GM19455 (cell line): Measurements from ENCODE around the gene EBPL.
A peak's percentile ranks its signal among the peaks of the same experiment; 100 is the strongest.
"Not testable (repeated sequence)": the region's sequence is repeated elsewhere in the genome, so short reads cannot be mapped to it uniquely, and the experiment has no call there.

Experiments used
- ATAC-seq: cut with Tn5 transposase; IDR thresholded peaks from one replicate; pipeline ENCODE4 v1.9.1; 2021; ENCODE audit not compliant: unreplicated experiment

Gene EBPL

GRCh38 chr13:49635599-49636433, 55.5 kb downstream of the EBPL start:
- no peak for ATAC-seq

DNA sequence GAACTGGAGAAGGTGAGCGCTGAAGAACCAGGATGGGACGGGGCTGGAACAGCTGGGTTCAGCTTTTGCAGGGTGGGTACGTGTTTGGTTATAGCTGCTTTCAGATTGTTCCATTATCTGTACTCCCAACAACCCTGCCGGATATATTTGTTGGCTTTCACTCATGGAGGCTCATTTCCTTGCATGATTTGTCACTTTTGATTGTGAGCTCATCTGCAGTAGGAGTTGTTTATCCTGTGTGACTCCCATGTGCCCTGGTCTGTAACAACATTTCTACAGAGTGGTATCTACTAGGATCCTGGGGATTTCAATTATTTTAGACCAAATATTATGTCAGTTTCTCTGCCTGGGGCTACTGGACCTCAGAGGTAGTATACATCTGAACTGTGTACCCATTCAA, 57.6 kb downstream of the EBPL start:
- ATAC-seq = no peak

DNA sequence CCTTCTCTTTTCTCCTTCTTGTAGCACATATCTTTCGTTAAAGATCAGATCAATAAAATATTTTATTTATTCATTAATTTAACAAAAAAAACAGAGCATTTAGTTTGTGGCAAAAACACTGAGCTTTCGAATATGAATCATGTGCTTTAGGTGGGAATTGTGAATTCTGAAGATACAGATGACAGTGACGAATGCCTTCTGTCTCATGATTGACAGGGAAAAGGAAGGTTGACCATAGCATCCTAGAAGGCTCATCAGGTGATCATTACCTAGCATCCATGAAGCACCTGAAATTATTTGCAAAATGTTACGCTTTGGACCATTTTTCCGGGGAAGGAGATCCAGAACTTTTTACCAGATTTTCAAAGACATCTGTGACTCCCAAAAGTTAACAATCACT, 59.1 kb downstream of the EBPL start:
- no peak for ATAC-seq

- ATAC-seq = no peak
These were observed 60.7 kb downstream of the EBPL start for GRCh38 chr13:49630580-49630979.

DNA sequence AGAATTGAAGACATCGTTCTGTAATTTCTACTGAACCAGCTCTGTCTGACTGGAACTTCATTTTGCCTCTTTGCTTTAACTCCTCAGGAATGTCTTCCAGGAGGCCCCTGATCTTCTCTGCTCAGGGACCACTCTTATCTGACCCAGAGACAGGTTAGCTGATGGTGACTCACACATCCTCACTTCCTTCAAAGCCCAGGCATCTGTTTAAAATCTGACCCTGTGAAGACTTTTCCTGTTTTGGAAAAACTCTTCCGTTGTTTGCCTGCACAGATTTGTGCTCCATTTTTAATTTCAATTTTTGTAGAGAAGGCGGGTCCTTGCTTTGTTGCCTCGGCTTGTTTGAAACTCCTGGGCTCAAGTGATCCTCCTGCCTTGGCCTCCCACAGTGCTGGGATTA, 61.3 kb downstream of the EBPL start:
- ATAC-seq = no peak

- ATAC-seq = no peak
These were observed 61.9 kb downstream of the EBPL start for GRCh38 chr13:49629196-49629938.

GRCh38 chr13:49627831-49628652, 63.2 kb downstream of the EBPL start, which contains the start of gene ARL11:
Gene ARL11 (plus strand): TSS chr13:49628507. CDS start chr13:49630448, 1,941 bp downstream.
- peak; percentile 97 for ATAC-seq

DNA sequence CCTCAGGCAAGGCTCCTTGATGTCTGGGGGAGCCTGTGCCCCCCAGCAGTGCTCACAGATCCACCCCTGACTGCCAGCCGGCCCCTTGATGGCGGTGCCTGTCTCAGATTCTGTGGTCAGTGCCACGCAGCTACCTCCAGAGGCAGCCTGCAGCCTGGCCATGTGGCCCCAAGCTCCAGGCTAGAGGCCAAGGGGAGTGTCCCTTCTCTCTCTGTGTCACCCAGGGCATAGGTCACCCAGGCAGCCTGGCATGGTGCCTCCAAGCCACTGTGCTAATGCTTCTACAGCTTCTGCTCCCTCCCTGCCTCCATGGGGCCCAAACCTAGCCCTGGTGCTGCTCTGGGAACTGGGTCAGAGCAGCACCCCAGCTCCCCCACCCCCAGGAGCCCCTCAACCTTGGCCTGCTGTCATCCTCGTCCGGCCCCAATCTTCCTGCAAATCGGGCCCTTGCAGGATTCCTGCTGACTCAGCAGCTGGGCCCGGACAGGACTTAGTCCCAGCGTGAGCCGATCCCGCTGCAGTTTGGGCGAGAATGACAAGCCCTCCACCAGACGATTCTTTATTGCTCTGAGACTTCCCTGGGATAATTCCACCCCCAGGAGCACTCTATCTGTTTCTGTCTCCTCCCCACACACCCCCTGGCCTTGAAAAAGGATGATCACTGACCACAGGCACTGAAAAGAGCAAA, 65.8 kb downstream of the EBPL start:
- ATAC-seq = no peak

DNA sequence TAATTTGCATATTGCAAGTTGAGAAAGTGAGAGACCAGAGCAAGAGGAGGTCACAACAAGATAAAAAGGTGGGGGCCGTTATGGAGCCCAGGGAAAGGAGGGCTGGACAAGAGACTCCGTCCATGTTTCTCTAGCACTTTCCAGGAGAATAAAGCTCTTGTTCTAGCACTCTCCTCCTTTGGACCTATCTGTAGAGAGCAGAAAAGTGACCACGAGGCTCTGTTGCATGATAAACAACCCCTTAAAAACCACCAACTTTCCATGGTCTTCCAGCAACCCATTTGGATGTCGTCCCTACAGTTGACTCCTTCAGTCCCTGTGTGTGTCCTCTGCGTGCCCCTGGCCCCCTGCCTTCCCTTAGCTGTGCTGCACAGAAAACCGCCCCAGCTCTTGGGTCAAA, 67.1 kb downstream of the EBPL start:
- ATAC-seq = no peak

GRCh38 chr13:49622174-49622946, 68.9 kb downstream of the EBPL start:
- ATAC-seq = no peak

DNA sequence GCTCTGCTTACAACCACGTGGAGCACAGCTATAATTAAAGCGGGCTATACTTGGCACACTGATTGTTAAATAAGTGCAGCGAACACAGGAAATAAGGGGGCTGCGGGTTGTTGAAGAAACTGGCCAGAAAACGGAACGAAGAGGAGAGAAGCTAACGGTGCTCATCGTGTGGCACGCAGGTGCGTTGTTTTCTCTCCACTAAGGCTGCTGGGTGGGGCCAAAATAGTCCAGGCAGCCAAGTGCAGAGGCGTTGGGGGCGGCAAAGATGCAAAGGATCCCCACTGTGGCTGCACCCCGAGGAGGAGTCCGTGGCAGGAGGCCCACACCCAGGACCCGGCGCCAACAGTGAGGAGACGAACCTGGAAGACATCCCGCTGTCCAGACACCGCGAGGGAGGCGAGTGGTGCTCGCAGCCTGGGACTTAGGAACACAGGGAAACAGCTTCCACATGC, 71.1 kb downstream of the EBPL start:
- ATAC-seq = peak; percentile 84

DNA sequence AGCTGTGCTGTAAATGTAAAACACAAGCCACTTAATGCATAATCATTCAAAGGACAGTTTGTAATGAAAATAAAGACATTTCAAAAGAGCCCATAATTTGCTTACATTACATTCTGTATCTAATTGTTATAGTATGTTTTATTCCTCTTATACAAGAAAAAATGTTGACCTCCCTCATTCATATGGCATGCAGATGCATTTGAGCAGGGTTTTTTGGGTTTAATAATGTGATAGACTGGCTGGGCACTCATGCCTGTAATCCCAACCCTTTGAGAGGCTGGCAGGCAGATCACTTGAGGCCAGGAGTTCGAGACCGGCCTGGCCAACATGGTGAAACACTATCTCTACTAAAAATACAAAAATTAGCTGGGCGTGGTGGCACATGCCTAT, 74.6 kb downstream of the EBPL start:
- no peak for ATAC-seq

DNA sequence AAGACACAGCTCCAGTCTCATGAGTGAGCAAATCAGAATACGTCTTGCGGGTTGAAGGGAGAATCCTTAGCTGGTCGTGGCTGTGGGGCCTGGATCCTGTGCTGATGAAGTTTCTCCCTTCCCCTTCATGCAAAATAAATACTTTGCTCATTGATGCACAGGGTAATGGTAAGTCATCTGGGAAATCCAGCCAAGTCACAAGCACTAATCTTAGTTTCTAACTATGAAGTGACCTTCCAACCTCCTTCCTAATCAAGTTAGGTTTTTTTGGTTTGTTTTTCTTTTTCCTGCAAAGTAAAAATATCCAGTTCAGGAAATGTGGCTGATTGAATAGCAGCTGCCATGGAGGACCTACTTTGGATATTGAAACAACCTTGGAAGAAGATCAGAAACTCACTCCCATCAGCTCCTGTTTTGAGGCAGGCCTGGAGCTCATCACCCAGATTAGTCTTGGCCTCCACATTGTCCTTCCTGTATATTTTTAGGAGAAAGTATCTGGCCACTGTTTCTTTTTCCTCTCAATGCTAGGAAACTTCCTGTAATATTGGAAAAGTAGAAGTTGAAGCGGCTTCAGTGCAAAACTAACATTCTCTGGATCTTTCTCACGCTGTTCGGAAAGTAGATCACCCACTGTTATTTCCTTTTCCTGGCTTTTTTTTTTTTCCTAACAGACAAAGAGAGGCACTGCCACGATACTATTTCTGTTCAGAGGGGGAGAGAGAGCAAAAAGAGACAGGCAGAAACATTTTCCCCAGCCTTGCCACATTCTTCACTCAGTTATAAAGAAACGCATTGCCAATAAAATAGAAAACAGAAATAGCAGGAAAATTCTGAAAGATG, 75.2 kb downstream of the EBPL start:
- no peak for ATAC-seq

DNA sequence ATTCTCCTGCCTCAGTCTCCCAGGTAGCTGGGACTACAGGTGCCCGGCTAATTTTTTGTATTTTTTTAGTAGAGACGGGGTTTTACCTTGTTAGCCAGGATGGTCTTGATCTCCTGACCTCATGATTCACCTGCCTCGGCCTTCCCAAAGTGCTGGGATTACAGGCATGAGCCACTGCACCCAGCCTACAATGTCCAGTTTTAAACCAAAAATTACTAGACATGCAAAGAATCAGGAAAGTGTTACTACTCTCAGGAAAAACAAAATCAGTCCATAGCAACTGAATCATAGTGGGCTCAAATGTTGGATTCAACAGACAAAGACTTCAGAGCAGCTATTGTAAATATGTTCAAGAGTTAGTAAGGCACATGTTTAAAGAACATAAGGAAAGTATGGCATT, 79.2 kb downstream of the EBPL start:
- not testable (repeated sequence) for ATAC-seq
